Measurements from ENCODE around the gene ST3GAL5. TPM values are rescaled to one million over a fixed set of nuclear protein-coding genes. Genes with fewer than 3 reads are reported as not detected.

Gene ST3GAL5
- total and polyA plus RNA-seq, 12 donors, result 25.6 to 172 (median 85.6) TPM

- Histone ChIP-seq H3K27me3 (no peaks in the 10 kb centered on the region), H3K36me3 (replicated peaks in 1 of 2) (no peaks in the 10 kb centered on the region), H3K9me3 (replicated peaks in 1 of 3) (no peaks in the 10 kb centered on the region), H3K4me1 (replicated peaks in 1 of 2) (peaks cover 4 to 8% of the 10 kb centered on the region in 2 donors), H3K4me3 (no peak overlapping the region), H3K27ac (no peak overlapping the region)
- WGBS, 4 donors, result 82 to 93% (median 87%) methylated on average over 8 of the region's 8 CpGs
- intact Hi-C loops (cut with DNase I), result no loop called here
- no peak for DNase-seq
- TF ChIP-seq CTCF (IDR thresholded peaks at IDR 0.05), result no peak
- no peak for TF ChIP-seq POLR2A (IDR thresholded peaks at IDR 0.05)
These were observed 101.4 kb downstream of the ST3GAL5 start for GRCh38 chr2:85787282-85787980.

Small RNA genes lying within 50 kb of the gene (small RNA-seq; reads per million reads assigned to genes)
- gene RN7SKP83, result 0 reads per million in 2 donors

Other genes with a start within 250 kb of the ST3GAL5 start
- gene SFTPB, start 220.8 kb downstream of the ST3GAL5 start, total RNA-seq, result 10 to 100 TPM in 2 of 9 donors, 1 to 10 TPM in 1, under 1 TPM in 2, not detected in 4; 0.09 to 21.3 (median 1.4) TPM
- 1 to 10 TPM in 1 of 3 donors, under 1 TPM in 1, not detected in 1; 0.04 to 5.5 TPM for gene SFTPB, start 220.8 kb downstream of the ST3GAL5 start, polyA plus RNA-seq
- 1 to 10 TPM in 5 of 9 donors, under 1 TPM in 3, not detected in 1; 0.28 to 2.9 (median 1.2) TPM for gene GNLY, start 194.6 kb downstream of the ST3GAL5 start, total RNA-seq
- gene GNLY, start 194.6 kb downstream of the ST3GAL5 start, polyA plus RNA-seq, result 1 to 10 TPM in 2 of 3 donors, under 1 TPM in 1; 0.82 to 6.7 (median 1.8) TPM
- gene ATOH8, start 135.0 kb downstream of the ST3GAL5 start, total RNA-seq, result 10 to 100 TPM in 3 of 9 donors, 1 to 10 TPM in 6; 1.2 to 44.0 (median 5.6) TPM
- gene ATOH8, start 135.0 kb downstream of the ST3GAL5 start, polyA plus RNA-seq, result 10 to 100 TPM in 1 of 3 donors, 1 to 10 TPM in 1, under 1 TPM in 1; 0.88 to 10.1 (median 6.4) TPM
- 10 to 100 TPM; 11.8 to 50.1 (median 28.7) TPM for gene POLR1A, start 216.9 kb upstream of the ST3GAL5 start, total RNA-seq
- gene POLR1A, start 216.9 kb upstream of the ST3GAL5 start, polyA plus RNA-seq, result 10 to 100 TPM in 1 of 3 donors, 1 to 10 TPM in 2; 4.6 to 15.4 (median 6.8) TPM
- gene PTCD3, start 217.2 kb upstream of the ST3GAL5 start, total RNA-seq, result 100 to 1,000 TPM in 6 of 9 donors, 10 to 100 TPM in 3; 41.7 to 332 (median 116) TPM
- gene PTCD3, start 217.2 kb upstream of the ST3GAL5 start, polyA plus RNA-seq, result 100 to 1,000 TPM in 1 of 3 donors, 10 to 100 TPM in 2; 34.8 to 120 (median 47.4) TPM

Data from adrenal gland (tissue), 12 donors.